ENCODE measurements around the gene MMP2. TPM values are rescaled to one million over a fixed set of nuclear protein-coding genes. Genes with fewer than 3 reads are reported as not detected.

MMP2 gene
- total RNA-seq, 1 experiment from 2014 or later: 311 TPM

GRCh38 chr16:55542459-55543082, 63.6 kb downstream of the MMP2 start:
- no peak overlapping the region for H3K4me3 ChIP-seq (ENCODE audit: low read depth in 2 of 2, low read length in 2 of 2)
- peaks cover 12% of the 10 kb centered on the region for H3K36me3 ChIP-seq (ENCODE audit: control insufficient read depth, insufficient read depth, low read length)
- DNase-seq (ENCODE audit: low read depth, low spot score) (no peak), ATAC-seq (no peak)
- BruUV-seq (replicated peaks): no TSS peak
- intact Hi-C loops (cut with micrococcal nuclease; ENCODE audit: unreplicated experiment): loop anchor here (10.0 kb wide), 1 partner anchor 162 kb away; no protein-coding TSS in a partner anchor
- in situ Hi-C loops (cut with HindIII; ENCODE audit: low pct_unique_long_range_greater_than_20kb, low sequenced_read_pairs): no loop called here
- POLR2A ChIA-PET: no interaction called here
- CTCF ChIA-PET: no interaction called here
- H3K27me3 ChIP-seq (ENCODE audit: control insufficient read depth, insufficient read depth, low read length): no peaks in the 10 kb centered on the region
- peaks cover 3% of the 10 kb centered on the region; the same call in 1 of the 2 replicates for H3K4me1 ChIP-seq (ENCODE audit: control insufficient read depth, insufficient read depth, low read length)
- H3K27ac ChIP-seq (ENCODE audit: low read length): no peak overlapping the region
- no peak for TF ChIP-seq POLR2AphosphoS5 (IDR thresholded peaks at IDR 0.05; ENCODE audit: low read depth, low read length)
- TF ChIP-seq REST (IDR thresholded peaks at IDR 0.05; ENCODE audit: insufficient read depth in 1 of 2, low read depth in 2 of 2, low read length in 1 of 2): no peak
- no peak for TF ChIP-seq SIN3A (IDR thresholded peaks at IDR 0.05; ENCODE audit: borderline replicate concordance, insufficient read depth, low read depth, low read length)
- TF ChIP-seq TCF7L2 (IDR thresholded peaks at IDR 0.05; ENCODE audit: low read depth, low read length): no peak
- no peak for TF ChIP-seq CTCF (IDR thresholded peaks at IDR 0.05)
- H3K9me3 ChIP-seq (ENCODE audit: control insufficient read depth, insufficient read depth, low read depth, low read length): no peaks in the 10 kb centered on the region

- Histone ChIP-seq H3K27me3 (ENCODE audit: control insufficient read depth, insufficient read depth, low read length) (no peaks in the 10 kb centered on the region), H3K4me1 (ENCODE audit: control insufficient read depth, insufficient read depth, low read length) (peaks cover 3% of the 10 kb centered on the region; the same call in 1 of the 2 replicates), H3K9me3 (ENCODE audit: control insufficient read depth, insufficient read depth, low read depth, low read length) (no peaks in the 10 kb centered on the region), H3K27ac (ENCODE audit: low read length) (no peak overlapping the region), H3K36me3 (ENCODE audit: control insufficient read depth, insufficient read depth, low read length) (peaks cover 8% of the 10 kb centered on the region), H3K4me3 (ENCODE audit: low read depth in 2 of 2, low read length in 2 of 2) (no peak overlapping the region)
- intact Hi-C loops (cut with micrococcal nuclease; ENCODE audit: unreplicated experiment): loop anchor here (10.0 kb wide), 1 partner anchor 161 kb away; no protein-coding TSS in a partner anchor
- POLR2A ChIA-PET: no interaction called here
- TF ChIP-seq SIN3A (IDR thresholded peaks at IDR 0.05; ENCODE audit: borderline replicate concordance, insufficient read depth, low read depth, low read length): no peak
- TF ChIP-seq CTCF (IDR thresholded peaks at IDR 0.05): peak; percentile 29; the same call in 1 of the 2 replicates
- CTCF ChIA-PET: no interaction called here
- DNase-seq (ENCODE audit: low read depth, low spot score) (no peak), ATAC-seq (no peak)
- in situ Hi-C loops (cut with HindIII; ENCODE audit: low pct_unique_long_range_greater_than_20kb, low sequenced_read_pairs): no loop called here
- BruUV-seq (replicated peaks): no TSS peak
Measured at GRCh38 chr16:55543472-55543871, 64.5 kb downstream of the MMP2 start.
